ENCODE results near the gene FOXD4L3.
"Not testable (repeated sequence)": the region's sequence is repeated elsewhere in the genome, so short reads cannot be mapped to it uniquely, and the experiment has no call there.

The FOXD4L3 gene

DNA sequence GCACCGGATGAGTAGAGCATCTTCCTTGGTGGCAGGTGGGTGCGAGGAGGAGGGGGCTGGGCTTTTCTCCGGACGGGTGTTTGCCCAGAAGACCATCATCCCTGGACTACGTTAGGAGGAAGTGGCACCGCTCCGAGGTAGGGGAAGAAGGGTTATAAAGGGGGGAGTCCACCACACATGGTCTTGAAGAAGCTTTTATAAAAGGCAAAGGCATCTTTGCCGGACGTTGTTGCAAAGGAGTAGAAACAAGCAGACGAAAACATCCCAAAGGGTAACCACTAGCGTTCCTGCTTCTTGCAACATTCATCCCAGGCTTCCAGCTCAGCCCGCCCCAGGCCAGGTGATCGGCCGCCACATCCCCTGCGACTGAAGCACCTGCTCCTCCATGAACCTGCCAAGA, at the start of gene FOXD4L3:
FOXD4L3 (plus strand) TSS at position 301 of the 400 bp plus-strand sequence; CDS start at position 386, 85 bp downstream.
- not testable (repeated sequence) for DNase-seq (ENCODE audit: low read depth in 2 of 2)

DNA sequence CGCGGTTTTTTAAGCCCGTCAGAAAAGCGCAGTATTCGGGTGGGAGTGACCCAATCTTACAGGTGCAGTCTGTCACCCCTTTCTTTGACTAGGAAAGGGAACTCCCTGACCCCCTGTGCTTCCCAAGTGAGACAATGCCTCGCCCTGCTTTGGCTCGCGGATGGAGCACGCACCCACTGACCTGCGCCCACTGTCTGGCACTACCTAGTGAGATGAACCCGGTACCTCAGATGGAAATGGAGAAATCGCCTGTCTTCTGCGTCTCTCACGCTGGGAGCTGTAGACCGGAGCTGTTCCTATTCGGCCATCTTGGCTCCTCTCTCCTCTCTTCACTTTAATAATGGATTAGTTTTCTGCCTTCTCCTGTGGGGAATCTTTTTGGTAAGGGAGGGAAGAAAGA, 21.6 kb upstream of the FOXD4L3 start:
- DNase-seq (ENCODE audit: low read depth in 2 of 2) = not testable (repeated sequence)

DNA sequence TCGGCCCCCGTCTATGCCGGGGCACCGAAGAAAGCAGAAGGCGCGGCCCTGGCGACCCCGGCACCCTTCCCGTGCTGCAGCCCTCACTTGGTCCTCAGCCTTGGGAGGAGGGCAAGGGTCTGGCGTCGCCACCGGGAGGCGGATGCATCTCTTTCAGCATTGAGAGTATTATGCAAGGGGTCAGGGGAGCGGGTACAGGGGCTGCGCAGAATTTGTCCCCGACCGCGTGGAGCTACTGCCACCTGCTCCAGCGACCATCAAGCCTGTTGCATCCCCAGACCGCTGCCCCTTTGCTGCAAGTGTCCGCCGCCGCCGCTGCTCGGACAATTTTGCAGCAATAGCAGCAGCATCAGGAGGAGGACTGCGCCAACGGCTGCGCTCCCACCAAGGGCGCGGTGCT, 1.1 kb downstream of the FOXD4L3 start:
- DNase-seq (ENCODE audit: low read depth in 2 of 2) = not testable (repeated sequence)

DNA sequence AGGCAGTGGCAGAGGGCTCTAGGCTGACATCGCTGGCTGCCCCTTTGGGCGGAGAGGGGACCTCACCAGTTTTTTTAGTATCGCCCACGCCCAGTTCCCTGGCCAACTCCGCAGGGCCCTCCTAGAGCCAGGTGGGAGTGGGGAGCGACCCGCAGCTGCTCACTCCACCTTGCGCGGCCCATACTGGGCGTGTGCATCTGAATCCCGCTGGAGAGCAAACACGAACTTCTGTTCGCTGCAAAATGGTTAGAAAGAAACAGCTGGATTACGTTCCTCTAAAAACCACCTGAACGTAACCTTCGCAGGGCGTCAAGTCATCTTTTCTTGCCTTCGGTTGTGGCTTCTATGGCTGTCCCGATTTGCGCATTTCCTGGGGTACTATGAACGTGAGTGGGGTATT, 1.5 kb downstream of the FOXD4L3 start:
- DNase-seq (ENCODE audit: low read depth in 2 of 2) = not testable (repeated sequence)

DNA sequence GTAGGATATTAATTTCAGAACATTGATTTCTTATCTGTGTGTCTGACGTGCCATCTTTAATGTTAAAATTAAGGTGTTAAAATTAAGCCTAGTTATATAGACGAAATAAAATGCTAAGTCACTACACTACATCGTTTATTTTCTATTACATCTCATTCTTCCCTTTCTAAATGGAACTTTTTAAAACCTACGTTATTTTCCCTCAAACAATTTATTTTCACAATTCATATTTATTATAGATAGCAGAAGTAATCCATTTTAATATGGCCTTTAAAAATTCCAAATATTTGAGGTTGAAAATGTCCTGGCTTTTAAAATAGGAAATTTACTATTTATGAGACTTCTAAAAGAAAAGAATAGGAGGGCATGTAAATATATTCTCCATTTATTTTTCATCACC, 2.1 kb downstream of the FOXD4L3 start:
- DNase-seq (ENCODE audit: low read depth in 2 of 2) = not testable (repeated sequence)

DNA sequence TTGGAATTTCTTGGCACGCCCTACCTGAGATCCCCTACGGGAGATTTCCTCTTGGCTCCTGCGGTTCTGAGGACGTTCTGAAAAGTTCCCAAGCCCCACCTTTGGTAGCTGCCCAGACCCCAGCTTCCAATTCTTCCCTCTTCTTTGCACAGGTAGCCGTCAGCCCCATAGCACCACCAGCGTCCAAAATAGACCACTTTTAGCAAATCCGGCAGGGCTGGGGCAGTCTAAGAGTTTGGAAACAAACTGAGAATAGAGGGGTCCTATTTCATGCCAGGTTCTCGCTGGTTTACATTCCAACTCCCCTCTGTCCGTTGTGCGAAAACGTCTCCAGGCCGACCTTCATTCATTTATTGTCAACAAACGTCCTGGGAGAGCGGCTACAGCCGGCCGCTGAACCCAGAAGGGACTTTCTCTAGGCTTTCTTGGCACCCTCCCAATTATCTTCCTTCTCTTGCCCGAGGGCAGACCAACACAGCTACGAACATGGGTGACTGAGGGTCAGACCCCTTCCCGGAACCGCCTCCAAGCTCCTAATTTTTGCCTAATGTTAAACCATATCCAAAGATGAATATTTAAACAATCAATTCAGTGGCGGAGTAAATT, 3.1 kb downstream of the FOXD4L3 start:
- DNase-seq (ENCODE audit: low read depth in 2 of 2) = not testable (repeated sequence)

DNA sequence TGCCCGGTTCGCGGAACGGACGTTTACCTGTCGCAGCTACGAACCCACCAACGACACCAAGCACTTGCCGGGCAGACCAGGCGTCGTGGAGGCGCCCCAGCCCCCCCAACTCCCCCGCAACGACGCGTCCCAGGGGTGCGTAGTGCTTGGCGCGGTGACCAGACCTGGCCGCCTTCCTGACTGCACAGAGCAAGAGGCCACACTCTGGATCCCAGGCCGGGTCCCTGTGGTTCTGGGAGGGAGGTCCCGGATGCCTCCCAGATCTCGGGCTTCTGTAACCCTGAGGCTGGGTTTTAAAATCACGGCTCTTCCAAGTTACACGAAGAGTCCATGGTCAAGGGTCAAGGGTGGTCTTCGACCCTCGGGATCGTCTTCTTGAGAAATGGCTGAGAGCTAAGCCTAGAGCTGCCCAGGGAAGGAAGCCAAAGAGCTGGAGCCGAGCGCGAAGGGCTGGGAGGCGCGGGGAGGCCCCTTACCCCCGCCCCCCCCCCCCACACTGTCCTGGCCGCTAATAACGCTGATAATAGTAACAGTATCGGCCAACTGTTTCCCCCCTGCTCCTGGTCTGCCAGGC, 3.8 kb downstream of the FOXD4L3 start:
- not testable (repeated sequence) for DNase-seq (ENCODE audit: low read depth in 2 of 2)

DNA sequence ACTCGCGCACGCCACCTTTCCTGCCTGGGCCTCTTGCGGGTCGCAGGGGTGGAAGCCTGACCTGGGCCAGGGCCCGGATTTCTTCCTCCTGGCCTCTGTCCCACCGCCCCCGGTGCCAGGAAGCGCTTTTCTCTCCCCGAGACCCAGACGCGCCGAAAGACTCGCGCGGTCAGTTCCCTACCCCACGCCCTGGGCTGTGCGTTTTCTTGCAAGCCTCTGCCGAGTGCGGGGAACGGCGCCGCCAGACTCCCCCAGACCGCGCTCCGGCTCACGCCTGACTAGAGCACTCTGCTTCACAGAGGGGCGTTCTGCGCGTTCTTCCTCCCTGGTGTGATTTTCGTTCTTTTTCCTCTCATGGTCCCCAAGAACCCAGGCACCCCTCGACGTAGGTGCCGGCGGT, 4.5 kb downstream of the FOXD4L3 start:
- DNase-seq (ENCODE audit: low read depth in 2 of 2) = not testable (repeated sequence)

DNA sequence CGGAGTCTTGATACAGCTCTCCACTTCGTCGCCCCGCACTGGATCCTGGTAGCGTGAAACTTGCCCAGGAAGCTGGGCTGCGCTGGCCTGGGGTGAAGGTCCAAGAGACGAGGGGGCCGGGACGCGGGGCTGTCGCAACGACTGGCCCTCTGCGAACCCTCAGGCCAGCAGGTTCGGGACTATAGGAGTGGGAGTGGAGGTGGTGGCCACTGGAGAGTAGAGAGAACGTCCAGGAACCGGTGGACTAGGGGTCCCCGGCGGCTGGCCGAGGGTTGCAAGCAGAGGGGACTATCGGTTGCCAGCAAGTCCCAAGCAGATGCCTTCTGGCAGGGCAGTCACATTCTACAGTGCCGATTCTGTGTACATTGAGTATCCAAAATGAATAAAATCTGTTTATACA, 5.0 kb downstream of the FOXD4L3 start:
- not testable (repeated sequence) for DNase-seq (ENCODE audit: low read depth in 2 of 2)

DNA sequence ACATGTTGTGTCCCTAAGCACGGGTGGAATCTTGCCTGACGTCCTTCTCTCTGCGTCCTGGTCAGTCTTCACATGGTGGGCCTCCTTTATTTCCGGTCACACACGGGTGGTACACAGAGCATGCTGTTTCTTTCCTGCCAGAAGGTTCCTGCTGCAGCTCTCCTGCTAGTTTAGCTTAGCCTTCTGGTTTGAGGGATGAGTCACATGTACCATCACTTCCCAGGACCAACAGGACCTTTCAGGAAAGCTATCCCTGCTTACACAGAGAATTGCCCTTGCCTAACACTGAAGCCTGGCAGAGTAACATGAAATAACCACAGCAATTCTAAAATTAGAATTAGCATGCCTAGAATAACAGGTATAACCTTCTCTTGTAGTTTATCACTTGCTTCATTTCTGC, 8.5 kb downstream of the FOXD4L3 start:
- not testable (repeated sequence) for DNase-seq (ENCODE audit: low read depth in 2 of 2)

DNA sequence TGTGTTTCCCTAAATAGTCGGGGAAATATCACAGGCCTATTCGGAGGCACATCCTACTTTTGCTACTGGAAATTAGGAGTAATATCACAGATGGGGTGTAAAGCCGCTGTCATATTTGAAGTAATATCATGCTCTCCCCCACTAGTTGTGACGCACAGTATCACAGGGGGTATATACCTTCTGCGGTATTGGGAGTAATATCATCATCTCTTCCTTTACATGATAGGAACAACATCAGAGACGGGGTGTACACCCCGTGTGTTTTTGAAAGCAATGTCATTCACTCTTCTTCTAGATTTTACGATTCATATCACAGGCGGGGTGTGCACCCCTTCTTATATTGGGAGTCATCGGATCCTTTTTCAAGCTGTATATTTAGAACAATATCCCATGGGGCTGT, 15.5 kb downstream of the FOXD4L3 start:
- DNase-seq (ENCODE audit: low read depth in 2 of 2) = not testable (repeated sequence)

DNA sequence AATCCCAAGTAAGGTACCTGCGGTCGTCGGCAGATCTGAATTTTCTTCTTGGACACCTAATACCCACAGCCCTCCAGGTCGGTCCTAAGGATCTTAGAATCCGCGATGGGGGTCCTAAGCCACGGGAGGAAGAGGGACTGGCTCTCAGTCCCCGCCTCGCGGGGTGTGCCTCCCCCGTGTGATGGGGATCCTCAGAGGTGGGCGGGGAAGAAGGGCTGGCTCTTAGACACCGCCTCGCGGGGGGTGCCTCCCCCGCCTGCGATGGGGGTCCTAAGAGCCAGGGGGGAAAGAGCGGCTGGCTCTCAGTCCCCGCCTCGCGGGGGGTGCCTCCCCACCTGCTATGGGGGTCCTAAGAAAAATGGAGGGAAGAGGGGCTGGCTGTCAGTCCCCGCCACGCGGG, 21.1 kb downstream of the FOXD4L3 start:
- not testable (repeated sequence) for DNase-seq (ENCODE audit: low read depth in 2 of 2)

DNA sequence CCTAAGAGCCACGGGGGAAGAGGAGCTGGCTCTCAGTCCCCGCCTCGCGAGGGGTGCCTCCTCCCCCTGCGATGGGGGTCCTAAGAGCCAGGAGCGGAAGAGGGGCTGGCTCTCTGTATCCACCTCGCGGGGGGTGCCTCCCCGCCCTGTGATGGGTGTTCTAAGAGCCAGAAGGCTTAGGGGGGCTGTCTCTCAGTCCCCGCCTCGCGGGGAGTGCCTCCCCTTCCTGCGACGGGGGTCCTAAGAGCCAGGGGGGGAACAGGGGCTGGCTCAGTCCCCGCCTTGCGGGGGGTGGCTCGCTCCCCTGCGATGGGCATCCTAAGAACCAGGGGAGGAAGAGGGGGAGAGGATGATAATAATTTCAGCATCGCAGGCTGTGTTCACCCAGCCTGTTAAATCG, 21.9 kb downstream of the FOXD4L3 start:
- DNase-seq (ENCODE audit: low read depth in 2 of 2) = not testable (repeated sequence)

DNA sequence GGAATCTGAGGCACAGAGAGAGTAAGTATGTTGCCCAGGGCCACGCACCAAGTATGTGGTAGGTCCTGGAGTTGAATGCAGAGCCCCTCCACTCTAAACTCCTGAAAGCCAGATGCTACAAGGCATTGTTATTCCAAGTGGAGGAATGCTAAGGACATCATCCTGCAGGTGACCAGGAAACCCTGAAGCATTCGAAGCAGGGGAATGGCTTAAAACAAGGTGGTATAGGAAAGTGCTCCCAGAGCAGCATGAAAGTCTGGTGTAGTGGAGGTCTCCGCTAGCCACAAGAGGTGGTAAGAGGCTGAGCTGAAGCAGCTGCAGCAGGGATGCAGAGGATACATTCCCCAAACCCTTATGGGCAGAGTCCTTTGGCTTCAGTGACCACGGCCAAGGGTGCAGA, 26.4 kb downstream of the FOXD4L3 start:
- DNase-seq (ENCODE audit: low read depth in 2 of 2) = not testable (repeated sequence)

DNA sequence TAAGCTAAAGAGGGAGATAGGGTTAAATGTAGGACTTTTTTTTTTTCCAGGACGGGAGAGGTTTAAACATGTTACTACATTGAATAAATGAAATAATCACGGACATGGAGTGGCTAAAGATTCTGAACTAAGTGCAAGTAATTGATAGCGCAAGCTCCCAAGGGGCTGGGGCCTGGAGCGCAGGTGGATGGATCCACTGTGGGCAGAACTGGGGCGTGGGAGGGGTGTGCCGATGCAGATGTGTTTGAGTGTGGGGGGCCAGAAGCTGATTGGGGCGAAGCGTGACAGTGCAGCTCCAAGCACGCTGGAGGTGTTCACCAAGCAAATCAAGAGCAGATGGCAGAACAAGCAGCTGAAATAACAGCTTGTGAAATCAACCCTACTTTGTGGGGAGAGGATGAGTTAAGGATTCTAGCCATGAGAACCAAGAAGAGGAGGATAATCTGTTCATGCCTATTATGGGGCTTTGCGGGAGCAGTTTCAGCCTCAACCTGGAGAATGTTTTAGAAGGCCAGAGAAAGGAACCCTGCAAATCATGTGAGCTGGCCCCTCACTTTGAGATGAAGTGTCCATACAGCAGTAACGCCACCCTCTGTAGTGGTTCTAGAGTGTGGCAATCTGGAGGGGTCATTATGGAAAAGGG, 28.0 kb downstream of the FOXD4L3 start:
- DNase-seq (ENCODE audit: low read depth in 2 of 2) = not testable (repeated sequence)

DNA sequence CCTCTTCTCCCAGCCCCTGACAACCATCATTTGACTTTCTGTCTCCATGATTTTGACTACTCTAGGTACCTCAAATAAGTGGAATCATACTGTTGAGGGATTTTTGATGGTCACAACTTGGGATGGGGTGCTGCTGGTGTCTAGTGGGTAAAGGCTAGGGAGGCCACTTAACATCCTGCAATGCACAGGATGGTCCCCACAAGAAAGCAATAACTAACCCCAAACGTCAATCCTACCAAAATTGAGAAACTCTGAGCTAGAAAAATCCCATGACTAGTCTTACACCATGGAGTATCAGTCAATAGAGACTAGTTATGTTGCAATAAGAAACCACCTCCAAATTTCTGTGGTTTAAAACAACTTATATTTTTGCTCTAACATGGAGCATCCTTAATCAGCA, 29.5 kb downstream of the FOXD4L3 start:
- not testable (repeated sequence) for DNase-seq (ENCODE audit: low read depth in 2 of 2)

DNA sequence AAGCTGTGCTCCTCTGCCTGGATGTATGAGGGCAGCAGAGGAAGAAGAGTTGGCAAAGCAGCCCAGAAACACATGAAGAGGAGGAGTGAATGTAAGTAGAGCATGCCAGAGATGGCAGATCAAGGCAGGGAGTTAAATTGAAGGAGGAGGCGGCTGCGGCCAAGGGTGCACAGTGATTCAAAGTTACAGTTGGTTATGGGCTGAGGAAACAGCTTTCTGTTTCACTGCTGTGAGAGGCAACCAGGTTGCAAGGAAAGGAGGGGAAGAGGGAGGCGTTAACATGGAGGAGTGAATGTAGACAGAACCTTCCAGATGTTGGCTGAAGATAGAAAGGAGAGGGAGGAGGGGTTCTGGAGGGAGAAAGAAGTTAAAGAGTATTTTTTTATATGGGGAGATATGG, 33.3 kb downstream of the FOXD4L3 start:
- DNase-seq (ENCODE audit: low read depth in 2 of 2) = not testable (repeated sequence)

DNA sequence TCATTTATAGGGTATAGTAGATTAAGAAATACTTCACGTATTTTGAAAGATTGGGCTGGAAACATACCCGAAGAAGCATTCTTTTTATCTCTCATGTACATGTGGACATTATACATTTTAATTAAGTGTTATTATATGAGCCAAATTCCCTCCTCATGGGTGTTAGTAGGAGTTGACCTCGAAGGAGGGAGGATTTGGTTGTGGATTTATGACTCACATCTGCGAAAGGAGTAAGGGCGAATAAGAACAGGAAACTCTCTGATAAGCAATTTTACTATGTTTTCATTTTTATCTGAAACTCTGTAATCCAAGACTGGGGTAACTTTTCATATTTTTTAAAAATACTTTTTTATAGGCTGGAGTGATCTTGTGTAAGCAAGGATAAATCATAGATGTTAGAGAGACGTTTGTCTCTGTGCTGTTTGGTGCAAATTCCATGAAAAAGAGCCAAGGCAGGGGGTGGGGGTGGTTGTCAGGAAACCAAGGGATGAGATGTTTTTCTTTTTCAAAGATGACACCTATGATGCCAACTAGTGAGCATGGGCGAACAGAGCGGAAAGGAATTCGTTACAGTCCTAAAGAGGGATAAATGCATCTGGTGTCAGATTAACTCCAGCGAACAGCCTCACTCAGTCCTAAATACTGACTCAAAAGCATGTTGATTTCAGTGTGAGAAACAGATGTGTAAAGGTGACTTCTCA, 34.1 kb downstream of the FOXD4L3 start:
- DNase-seq (ENCODE audit: low read depth in 2 of 2) = not testable (repeated sequence)

DNA sequence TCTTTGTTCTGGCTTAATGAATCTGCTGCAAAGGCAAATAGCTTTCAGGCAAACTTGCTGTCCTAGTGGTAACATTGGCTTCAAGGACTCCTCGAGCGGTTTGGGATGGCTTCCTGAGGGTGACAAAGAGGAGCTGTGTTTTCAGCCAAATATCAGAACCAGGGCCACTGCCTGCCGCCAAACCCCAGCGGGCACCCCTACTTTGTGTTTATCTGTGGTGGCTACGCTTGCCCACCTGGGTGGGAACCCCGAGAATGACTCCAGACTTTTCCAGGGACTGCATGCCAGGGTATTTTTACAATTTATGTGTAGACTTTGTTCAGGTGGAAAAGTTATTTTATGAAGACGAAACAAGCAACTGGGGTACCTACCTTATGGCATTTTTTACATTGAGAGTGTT, 35.3 kb downstream of the FOXD4L3 start:
- not testable (repeated sequence) for DNase-seq (ENCODE audit: low read depth in 2 of 2)

DNA sequence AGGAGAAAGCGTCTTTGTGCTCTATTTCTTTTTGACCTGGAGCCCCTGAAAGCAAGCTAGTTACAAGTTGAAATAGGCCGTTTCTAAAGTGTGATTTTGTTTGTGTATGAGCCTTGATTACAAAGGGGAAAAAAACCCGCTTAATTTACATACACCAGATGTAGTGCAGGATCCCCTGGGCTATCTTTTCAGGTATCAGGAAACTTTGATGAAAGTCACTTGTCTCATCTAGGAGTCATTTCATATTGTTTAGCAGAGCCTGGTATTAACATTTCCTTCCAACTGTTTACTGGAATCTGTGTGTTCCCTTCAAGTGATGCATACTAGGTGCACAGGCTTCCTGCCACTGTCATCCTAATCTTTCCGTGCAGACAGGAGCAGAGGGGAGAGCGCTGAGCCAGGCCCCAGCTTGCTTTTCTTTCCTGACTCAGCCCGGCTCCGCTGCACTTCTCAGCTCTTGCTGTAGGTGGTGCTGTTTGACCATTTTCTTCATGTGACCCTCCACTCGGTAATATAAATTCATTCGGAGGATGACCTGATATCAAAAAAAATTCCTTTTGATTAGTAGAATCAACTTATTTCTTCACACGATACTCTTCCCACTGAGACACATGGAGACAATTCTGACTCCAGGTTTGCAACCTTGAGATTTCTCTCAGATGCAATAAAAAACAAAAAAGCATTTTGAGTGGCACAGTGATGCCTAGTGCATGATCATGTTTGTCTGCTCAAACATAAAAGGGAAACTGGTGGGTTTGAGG, 39.8 kb downstream of the FOXD4L3 start:
- not testable (repeated sequence) for DNase-seq (ENCODE audit: low read depth in 2 of 2)

DNA sequence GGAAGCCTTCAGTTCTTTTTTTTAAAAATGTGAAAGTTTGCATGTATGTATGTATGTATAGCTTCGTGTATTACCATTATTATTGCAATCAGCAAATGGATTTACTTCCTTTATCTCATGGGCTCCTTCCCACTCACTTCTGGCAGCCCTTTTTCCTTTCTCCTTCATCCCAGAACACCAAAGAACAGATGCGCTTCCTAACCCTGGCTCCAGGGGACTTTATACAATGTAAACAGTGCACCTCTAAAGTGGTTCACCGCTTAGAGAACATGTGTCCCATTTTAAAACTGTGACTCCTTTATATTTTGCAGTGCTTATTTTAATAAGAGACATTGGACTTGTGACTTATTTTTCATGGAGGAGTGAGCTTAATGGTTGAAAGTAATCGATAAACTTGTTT, 40.6 kb downstream of the FOXD4L3 start:
- not testable (repeated sequence) for DNase-seq (ENCODE audit: low read depth in 2 of 2)

DNA sequence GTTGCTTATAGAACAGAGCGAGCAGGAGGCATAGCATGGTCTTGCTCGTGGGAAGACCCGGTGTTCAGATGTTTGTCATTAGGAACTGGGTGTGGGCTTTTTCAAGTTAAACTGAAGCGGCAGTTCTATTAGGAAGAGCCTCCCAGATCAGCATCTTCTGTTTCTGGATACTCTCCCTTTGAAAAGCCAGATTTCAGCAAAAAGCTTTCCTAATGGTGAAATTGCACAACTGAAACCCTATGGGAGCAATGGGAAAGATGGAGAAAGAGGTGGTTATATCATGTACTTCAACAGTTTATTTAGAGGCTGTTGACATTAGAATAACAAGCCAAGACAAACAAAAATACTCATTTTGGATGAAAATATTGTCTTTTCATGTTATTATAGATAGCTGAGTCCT, 41.3 kb downstream of the FOXD4L3 start:
- DNase-seq (ENCODE audit: low read depth in 2 of 2) = not testable (repeated sequence)
